Endothelial cell of umbilical vein (primary cell): ENCODE measurements around the gene ZNF652. TPM values are rescaled to one million over a fixed set of nuclear protein-coding genes. Genes with fewer than 3 reads are reported as not detected.

Source experiments
- BruUV-seq: library from RNA; stranded (reverse); fragments of 400-500 nt; replicated peaks from 2 replicates; lab custom pipeline; 2021; lab: Mats Ljungman, UMichigan
- CTCF ChIA-PET: fragments of 300-600, 350-600 bp; sonication (Branson Sonifier 250); formaldehyde crosslinking; loops from one replicate; lab custom pipeline; 2021; ENCODE audit warnings: antibody characterized with exemption, inconsistent platforms; lab: Charles Lee
- POLR2A ChIA-PET: fragments of 300-600, 350-600 bp; sonication (Branson Sonifier 250); formaldehyde crosslinking; loops from one replicate; lab custom pipeline; 2021; ENCODE audit warnings: antibody characterized with exemption, inconsistent platforms; lab: Charles Lee
- DNase-seq: peaks from one replicate; pipeline ENCODE4 v3.0.0-alpha.2; 2011; ENCODE audit warnings: low read depth, low spot score
- FAIRE-seq: peaks from 2 replicates; lab custom pipeline; 2011; peaks lifted over from hg19 to GRCh38; lab: Jason Lieb, UNC
- H2AFZ ChIP-seq: 2 replicates; pipeline ENCODE4 v1.6.0; 2012; ENCODE audit warnings: low read depth, low read length, control low read depth, inconsistent platforms
- H3K27ac ChIP-seq: 2 replicates; pipeline ENCODE4 v1.5.1; 2011; ENCODE audit warnings: low read depth, mild to moderate bottlenecking, control low read depth, low read length, moderate library complexity; ENCODE audit not compliant: insufficient read depth
- H3K27me3 ChIP-seq, 2 experiments: 2 replicates each; pipeline versions ENCODE4 v1.6.0 to v1.6.1; 2011; ENCODE audit warnings: low read length in 2 of 2, mixed read lengths in 1 of 2; ENCODE audit not compliant: control insufficient read depth in 2 of 2, insufficient read depth in 2 of 2
- H3K36me3 ChIP-seq, 2 experiments: 2 replicates in 1 of 2; 3 replicates in 1 of 2; pipeline ENCODE4 v1.5.1; 2011; ENCODE audit warnings: low read length in 2 of 2, mild to moderate bottlenecking in 1 of 2, moderate library complexity in 1 of 2; ENCODE audit not compliant: control insufficient read depth in 2 of 2, insufficient read depth in 2 of 2; ENCODE audit errors: extremely low read depth in 1 of 2
- H3K4me1 ChIP-seq: 3 replicates; pipeline ENCODE4 v1.5.1; 2011; ENCODE audit warnings: mild to moderate bottlenecking, low read length; ENCODE audit not compliant: control insufficient read depth, insufficient read depth; ENCODE audit errors: extremely low read depth
- H3K4me2 ChIP-seq: 2 replicates; pipeline ENCODE4 v1.6.1; 2011; ENCODE audit warnings: low read length, control low read depth, mixed read lengths; ENCODE audit not compliant: insufficient read depth
- H3K4me3 ChIP-seq, 3 experiments: fragments of 200-600 bp in 1 of 3; sonication (generic), shearing (Covaris generic) in 1 of 3; replicated peaks in 1 of 3; 2 replicates each; pipeline ENCODE4 v1.5.1; 2011 to 2016; ENCODE audit warnings: control low read depth in 3 of 3, low read length in 3 of 3, mild to moderate bottlenecking in 2 of 3, inconsistent platforms in 1 of 3, low read depth in 1 of 3, moderate library complexity in 1 of 3; ENCODE audit not compliant: insufficient read depth in 1 of 3
- H3K79me2 ChIP-seq: 2 replicates; pipeline ENCODE4 v1.6.0; 2012; ENCODE audit warnings: low read length, inconsistent platforms; ENCODE audit not compliant: control insufficient read depth, insufficient read depth
- H3K9ac ChIP-seq: replicated peaks from 2 replicates; pipeline ENCODE3; 2011; ENCODE audit warnings: low read length, control low read depth; ENCODE audit not compliant: insufficient read depth; ENCODE audit errors: extremely low read depth
- H3K9me1 ChIP-seq: replicated peaks from 3 replicates; pipeline ENCODE4 v1.6.0; 2011; ENCODE audit warnings: mild to moderate bottlenecking, low read length; ENCODE audit not compliant: control insufficient read depth, insufficient read depth; ENCODE audit errors: extremely low read depth
- H3K9me3 ChIP-seq: replicated peaks from 2 replicates; pipeline ENCODE4 v1.5.1; 2012; ENCODE audit warnings: low read length, inconsistent platforms; ENCODE audit not compliant: control insufficient read depth, insufficient read depth
- H4K20me1 ChIP-seq: replicated peaks from 2 replicates; pipeline ENCODE3; 2011; ENCODE audit warnings: mild to moderate bottlenecking, low read length; ENCODE audit not compliant: control insufficient read depth, insufficient read depth; ENCODE audit errors: extremely low read depth
- EZH2 ChIP-seq: IDR thresholded peaks from 2 replicates; pipeline ENCODE4 v1.6.1; 2012; ENCODE audit warnings: borderline replicate concordance, low read depth, mild to moderate bottlenecking, moderate library complexity, low read length, inconsistent platforms; ENCODE audit not compliant: severe bottlenecking
- FOS ChIP-seq: IDR thresholded peaks from 2 replicates; pipeline ENCODE4 v1.6.1; 2011; ENCODE audit warnings: mild to moderate bottlenecking, low read length, moderate library complexity, borderline replicate concordance; ENCODE audit not compliant: insufficient read depth
- GATA2 ChIP-seq: IDR thresholded peaks from 2 replicates; pipeline ENCODE4 v1.7.0; 2011; ENCODE audit warnings: low read depth, mild to moderate bottlenecking, moderate library complexity, mixed read lengths, low read length; ENCODE audit not compliant: insufficient read length, insufficient read depth
- JUN ChIP-seq: IDR thresholded peaks from 2 replicates; pipeline ENCODE4 v1.6.1; 2011; ENCODE audit warnings: borderline replicate concordance, low read depth; ENCODE audit not compliant: insufficient read length, insufficient read depth
- MYC ChIP-seq: IDR thresholded peaks from one replicate; pipeline ENCODE4 v1.6.1; 2011; ENCODE audit warnings: mild to moderate bottlenecking, low read depth, low read length
- POLR2A ChIP-seq: IDR thresholded peaks from 2 replicates; pipeline ENCODE4 v1.6.1; 2012; ENCODE audit warnings: low read depth, mild to moderate bottlenecking, control low read depth, low read length
- POLR2AphosphoS5 ChIP-seq: IDR thresholded peaks from 2 replicates; pipeline ENCODE4 v1.6.1; 2012; ENCODE audit warnings: low read depth, mild to moderate bottlenecking, control low read depth, low read length, moderate library complexity; ENCODE audit not compliant: insufficient read depth
- dilution Hi-C: fragments of 300-500 bp; cut with MboI; formaldehyde crosslinking; loops from one replicate; pipeline ENCODE4 v1.15.0; 2019; ENCODE audit warnings: low sequenced_read_pairs; ENCODE audit not compliant: extremely low pct_ligation_motif_present
- intact Hi-C: fragments of 100-400 bp; cut with micrococcal nuclease; formaldehyde crosslinking; loops from one replicate; pipeline ENCODE4 v1.10.0; 2022
- polyA plus RNA-seq, 4 experiments: library from polyadenylated mRNA; depleted of rRNA in 3 of 4; stranded (reverse) in 3 of 4; unstranded in 1 of 4; fragments of >200 nt; gene quantifications; 2 replicates each; pipeline versions ENCODE4 v1.2.1 to v1.2.3, GENCODE V29; 2011 to 2012; ENCODE audit warnings: missing spikeins in 1 of 4
- total RNA-seq: library from RNA; stranded (reverse); gene quantifications from 2 replicates; pipeline ENCODE4 v1.2.3, GENCODE V29; 2021
- TF ChIP-seq, protein P1 (sequence below): IDR thresholded peaks from 2 replicates; pipeline ENCODE4 v1.6.1; 2011; ENCODE audit not compliant: insufficient read depth, insufficient read length
- TF ChIP-seq, protein P2 (sequence below), 2 donors: IDR thresholded peaks; 1 replicate in 1 of 2; 2 replicates in 1 of 2; pipeline ENCODE4 v1.5.1; 2011; ENCODE audit warnings: low read length in 2 of 2, mild to moderate bottlenecking in 2 of 2, moderate library complexity in 2 of 2, control low read depth in 1 of 2, inconsistent platforms in 1 of 2, low read depth in 1 of 2; ENCODE audit not compliant: insufficient read depth in 1 of 2; ENCODE audit errors: extremely low read depth in 1 of 2

Gene ZNF652
- total and polyA plus RNA-seq, 2 donors (not counting 3 experiments of a cell fraction or from before 2014, with no cell fraction given): 6.1 to 18.6 TPM

- no peak overlapping the region for H2AFZ ChIP-seq
- no peaks in the 10 kb centered on the region for H3K9me3 ChIP-seq
- H3K79me2 ChIP-seq: no peaks in the 10 kb centered on the region
- H3K4me3 ChIP-seq: no peak overlapping the region
- TF ChIP-seq GATA2 (no peak), POLR2A (no peak), FOS (no peak), JUN (no peak), POLR2AphosphoS5 (no peak), EZH2 (no peak), MYC (no peak)
- TF ChIP-seq, protein P1, sequence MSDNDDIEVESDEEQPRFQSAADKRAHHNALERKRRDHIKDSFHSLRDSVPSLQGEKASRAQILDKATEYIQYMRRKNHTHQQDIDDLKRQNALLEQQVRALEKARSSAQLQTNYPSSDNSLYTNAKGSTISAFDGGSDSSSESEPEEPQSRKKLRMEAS: no peak
- TF ChIP-seq, protein P2, sequence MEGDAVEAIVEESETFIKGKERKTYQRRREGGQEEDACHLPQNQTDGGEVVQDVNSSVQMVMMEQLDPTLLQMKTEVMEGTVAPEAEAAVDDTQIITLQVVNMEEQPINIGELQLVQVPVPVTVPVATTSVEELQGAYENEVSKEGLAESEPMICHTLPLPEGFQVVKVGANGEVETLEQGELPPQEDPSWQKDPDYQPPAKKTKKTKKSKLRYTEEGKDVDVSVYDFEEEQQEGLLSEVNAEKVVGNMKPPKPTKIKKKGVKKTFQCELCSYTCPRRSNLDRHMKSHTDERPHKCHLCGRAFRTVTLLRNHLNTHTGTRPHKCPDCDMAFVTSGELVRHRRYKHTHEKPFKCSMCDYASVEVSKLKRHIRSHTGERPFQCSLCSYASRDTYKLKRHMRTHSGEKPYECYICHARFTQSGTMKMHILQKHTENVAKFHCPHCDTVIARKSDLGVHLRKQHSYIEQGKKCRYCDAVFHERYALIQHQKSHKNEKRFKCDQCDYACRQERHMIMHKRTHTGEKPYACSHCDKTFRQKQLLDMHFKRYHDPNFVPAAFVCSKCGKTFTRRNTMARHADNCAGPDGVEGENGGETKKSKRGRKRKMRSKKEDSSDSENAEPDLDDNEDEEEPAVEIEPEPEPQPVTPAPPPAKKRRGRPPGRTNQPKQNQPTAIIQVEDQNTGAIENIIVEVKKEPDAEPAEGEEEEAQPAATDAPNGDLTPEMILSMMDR (IDR thresholded peaks at IDR 0.05; ENCODE audit: extremely low read depth in 1 of 2, insufficient read depth in 1 of 2, low read depth in 1 of 2, low read length in 2 of 2): no peak
- H3K36me3 ChIP-seq: peaks cover 0 to 7% of the 10 kb centered on the region in 2 experiments
- H3K9me1 ChIP-seq: no peaks in the 10 kb centered on the region
- H3K4me2 ChIP-seq: no peak overlapping the region
- no peak overlapping the region for H3K27ac ChIP-seq
- FAIRE-seq (no peak), DNase-seq (no peak)
- no TSS peak for BruUV-seq
- intact Hi-C loops: no loop called here
- POLR2A ChIA-PET: no interaction called here
- H4K20me1 ChIP-seq: no peaks in the 10 kb centered on the region
- CTCF ChIA-PET: interaction anchor here (0.7 to 1.8 kb wide), 5 partner anchors 38 to 261 kb away, joined by 3 to 5 read pairs (median 4); partner anchors contain the start of gene PHOSPHO1
- dilution Hi-C loops: no loop called here
- no peak overlapping the region for H3K9ac ChIP-seq
- H3K4me1 ChIP-seq: no peaks in the 10 kb centered on the region
- no peaks in the 10 kb centered on the region for H3K27me3 ChIP-seq
These were observed 64.9 kb downstream of the ZNF652 start for GRCh38 chr17:49297141-49297540.
